GM21528 (cell line): ENCODE data around the gene OR4B1.
"Not testable (repeated sequence)": the region's sequence is repeated elsewhere in the genome, so short reads cannot be mapped to it uniquely, and the experiment has no call there.

Experiments
- ATAC-seq: cut with Tn5 transposase; IDR thresholded peaks from one replicate; pipeline ENCODE4 v1.9.1; 2021; ENCODE audit warnings: mild to moderate bottlenecking, moderate library complexity; ENCODE audit not compliant: unreplicated experiment, low FRiP score

OR4B1 gene

DNA sequence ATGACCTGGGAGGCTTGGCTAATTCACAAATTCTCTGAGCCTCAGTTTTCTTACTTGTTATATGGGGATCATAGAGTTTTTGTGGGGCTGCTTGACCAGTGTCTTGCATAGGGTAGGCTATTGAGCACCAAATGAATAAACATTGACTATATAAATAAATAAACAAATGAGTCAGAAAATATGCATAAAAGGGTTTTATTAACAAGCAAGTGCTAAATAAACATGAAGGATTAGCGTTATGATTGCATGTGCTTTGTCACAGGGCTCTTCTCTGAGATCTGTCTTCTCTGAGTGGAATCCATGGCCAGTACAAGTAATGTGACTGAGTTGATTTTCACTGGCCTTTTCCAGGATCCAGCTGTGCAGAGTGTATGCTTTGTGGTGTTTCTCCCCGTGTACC lies at the start of gene OR4B1:
TSS of gene OR4B1 (plus strand) at position 301 of the 400 bp plus-strand sequence. CDS start at position 301, 0 bp downstream.
- no peak for ATAC-seq

DNA sequence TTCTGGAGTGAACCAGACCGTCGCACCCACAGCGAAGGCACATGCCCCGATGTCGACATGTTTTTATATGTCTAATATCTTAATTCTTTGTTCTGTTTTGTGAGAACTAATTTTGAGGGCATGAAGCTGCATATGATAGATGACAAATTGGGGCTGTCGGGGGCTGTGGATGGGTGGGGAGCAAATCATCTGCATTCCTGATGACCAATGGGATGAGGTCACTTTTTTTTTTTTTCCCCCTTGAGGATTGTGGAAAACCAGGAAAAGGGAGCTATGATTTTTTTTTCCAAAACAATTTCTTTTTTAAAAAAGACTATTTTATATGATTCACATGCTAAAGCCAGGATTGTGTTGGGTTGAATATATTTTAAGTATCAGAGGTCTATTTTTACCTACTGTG lies 49.2 kb upstream of the OR4B1 start:
- ATAC-seq: no peak

GRCh38 chr11:48168815-48169214 lies 47.8 kb upstream of the OR4B1 start:
- no peak for ATAC-seq

GRCh38 chr11:48169259-48169658 lies 47.4 kb upstream of the OR4B1 start:
- ATAC-seq: no peak

GRCh38 chr11:48169717-48170116 lies 46.9 kb upstream of the OR4B1 start:
- ATAC-seq: no peak

GRCh38 chr11:48170241-48171233 lies 46.1 kb upstream of the OR4B1 start:
- no peak for ATAC-seq

DNA sequence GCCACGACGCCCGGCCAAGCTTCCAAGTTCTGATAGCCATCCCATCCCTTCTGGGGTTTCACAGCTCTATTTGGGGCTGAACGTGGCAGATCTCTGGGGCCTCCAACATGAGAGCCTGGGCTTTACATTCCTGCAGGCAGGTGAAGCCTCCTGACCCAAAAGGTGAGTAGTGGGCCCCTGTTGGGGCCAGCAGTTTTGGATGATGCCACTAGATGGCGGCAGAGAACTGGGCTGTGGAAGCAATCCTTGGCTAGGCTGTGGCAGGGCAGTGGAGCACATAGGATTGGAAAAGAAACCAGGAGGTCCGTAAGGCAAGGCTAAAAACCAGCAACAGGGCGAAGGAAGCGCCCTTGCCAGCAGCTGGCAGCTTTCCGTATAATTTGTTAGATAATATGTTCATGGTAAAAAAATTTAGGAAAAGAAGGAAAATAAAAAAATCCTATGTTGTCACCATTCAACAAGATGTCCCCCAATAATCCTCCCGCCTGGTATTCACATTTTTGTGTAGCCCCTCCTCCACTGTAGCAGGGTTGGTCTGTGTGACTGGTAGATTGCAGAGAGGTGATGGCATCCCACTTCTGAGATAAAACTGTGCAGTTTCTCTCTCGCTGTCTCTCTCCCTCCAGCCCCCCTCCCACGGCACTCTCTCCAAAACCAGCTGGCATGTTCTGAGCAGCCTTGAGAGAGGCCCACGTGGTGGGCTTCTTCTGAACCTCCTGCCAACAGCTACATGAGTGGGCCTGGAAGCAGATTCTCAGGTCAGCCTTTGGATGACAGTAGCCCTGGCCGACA lies 43.6 kb upstream of the OR4B1 start:
- peak; percentile 80 for ATAC-seq

GRCh38 chr11:48177661-48178060 lies 38.9 kb upstream of the OR4B1 start:
- ATAC-seq: no peak

GRCh38 chr11:48180627-48181026 lies 36.0 kb upstream of the OR4B1 start:
- ATAC-seq: no peak

GRCh38 chr11:48182860-48183526 lies 33.6 kb upstream of the OR4B1 start:
- ATAC-seq: no peak

- no peak for ATAC-seq
Observed at GRCh38 chr11:48184452-48184851, 32.2 kb upstream of the OR4B1 start.

DNA sequence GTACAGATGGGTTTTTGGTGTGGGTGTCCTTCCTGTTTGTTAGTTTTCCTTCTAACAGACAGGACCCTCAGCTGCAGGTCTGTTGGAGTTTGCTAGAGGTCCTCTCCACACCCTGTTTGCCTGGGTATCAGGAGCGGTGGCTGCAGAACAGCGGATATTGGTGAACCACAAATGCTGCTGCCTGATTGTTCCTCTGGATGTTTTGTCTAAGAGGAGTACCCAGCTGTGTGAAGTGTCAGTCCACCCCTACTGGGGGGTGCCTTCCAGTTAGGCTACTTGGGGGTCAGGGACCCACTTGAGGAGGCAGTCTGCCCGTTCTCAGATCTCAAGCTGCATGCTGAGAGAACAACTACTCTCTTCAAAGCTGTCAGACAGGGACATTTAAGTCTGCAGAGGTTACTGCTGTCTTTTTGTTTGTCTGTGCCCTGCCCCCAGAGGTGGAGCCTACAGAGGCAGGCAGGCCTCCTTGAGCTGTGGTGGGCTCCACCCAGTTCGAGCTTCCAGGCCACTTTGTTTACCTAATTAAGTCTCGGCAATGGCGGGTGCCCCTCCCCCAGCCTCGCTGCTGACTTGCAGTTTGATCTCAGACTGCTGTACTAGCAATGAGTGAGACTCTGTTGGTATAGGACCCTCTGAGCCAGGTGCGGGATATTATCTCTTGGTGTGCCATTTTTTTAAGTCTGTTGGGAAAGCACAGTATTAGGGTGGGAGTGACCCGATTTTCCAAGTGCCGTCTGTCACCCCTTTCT lies 25.5 kb upstream of the OR4B1 start:
- ATAC-seq: not testable (repeated sequence)

DNA sequence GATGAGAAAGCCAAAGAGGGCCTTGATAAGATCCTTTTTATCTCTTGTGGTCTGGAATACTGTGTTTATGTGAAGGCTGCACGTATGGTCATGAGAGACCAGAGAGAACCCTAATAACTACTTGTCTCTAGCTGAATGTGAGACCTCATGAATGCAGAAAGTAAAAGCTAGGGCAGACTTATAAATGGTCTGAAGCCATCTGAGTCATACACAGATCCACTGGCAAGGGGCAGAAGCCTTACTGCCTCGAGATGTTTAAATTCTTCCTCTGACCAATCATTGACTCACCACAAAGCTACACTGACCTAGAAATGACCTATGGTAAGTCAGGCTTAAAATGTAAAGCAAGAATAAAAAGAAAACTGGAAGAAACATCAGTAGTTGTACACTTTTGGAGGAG lies 22.7 kb upstream of the OR4B1 start:
- ATAC-seq: no peak

GRCh38 chr11:48207881-48208280 lies 8.7 kb upstream of the OR4B1 start:
- ATAC-seq: no peak

GRCh38 chr11:48210052-48210451 lies 6.6 kb upstream of the OR4B1 start:
- ATAC-seq: no peak

DNA sequence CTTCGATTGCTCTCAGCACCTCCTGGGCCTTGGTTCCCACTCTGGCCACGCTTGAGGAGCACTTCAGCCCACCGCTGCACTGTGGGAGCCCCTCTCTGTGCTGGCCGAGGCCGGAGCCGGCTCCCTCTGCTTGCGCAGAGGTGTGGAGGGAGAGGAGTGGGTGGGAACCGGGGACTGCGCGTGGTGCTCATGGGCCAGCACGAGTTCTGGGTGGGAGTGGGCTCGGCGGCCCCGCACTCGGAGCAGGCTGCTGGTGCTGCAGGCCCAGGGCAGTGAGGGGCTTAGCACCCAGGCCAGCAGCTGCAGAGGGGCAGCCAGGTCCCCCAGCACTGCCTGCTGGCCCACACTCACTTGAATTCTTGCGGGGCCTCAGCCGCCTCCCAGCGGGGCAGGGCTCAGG lies 12.2 kb downstream of the OR4B1 start:
- no peak for ATAC-seq

DNA sequence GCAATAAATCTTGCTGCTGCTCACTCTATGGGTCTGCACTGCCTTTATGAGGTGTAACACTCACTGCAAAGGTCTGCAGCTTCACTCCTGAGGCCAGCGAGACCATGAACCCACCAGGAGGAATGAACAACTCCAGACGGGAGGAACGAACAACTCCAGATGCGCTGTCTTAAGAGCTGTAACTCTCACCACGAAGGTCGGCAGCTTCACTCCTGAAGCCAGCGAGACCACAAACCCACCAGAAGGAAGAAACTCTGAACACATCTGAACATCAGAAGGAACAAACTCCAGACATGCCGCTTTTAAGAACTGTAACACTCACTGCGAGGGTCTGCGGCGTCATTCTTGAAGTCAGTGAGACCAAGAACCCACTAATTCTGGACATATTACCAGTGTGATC lies 13.4 kb downstream of the OR4B1 start:
- not testable (repeated sequence) for ATAC-seq

- no peak for ATAC-seq
Observed at GRCh38 chr11:48237727-48238126, 21.1 kb downstream of the OR4B1 start.

- ATAC-seq: no peak
Observed at GRCh38 chr11:48242501-48242900, 25.9 kb downstream of the OR4B1 start.

GRCh38 chr11:48244804-48245203 lies 28.2 kb downstream of the OR4B1 start, which contains the start of gene OR4X2:
TSS of gene OR4X2 (plus strand) at chr11:48245104. CDS start at chr11:48245104, 0 bp downstream.
- ATAC-seq: no peak
